HG02981 (cell line): ENCODE measurements around the gene ARID4B.
"Not testable (repeated sequence)": the region's sequence is repeated elsewhere in the genome, so short reads cannot be mapped to it uniquely, and the experiment has no call there.

Source experiments
- ATAC-seq: cut with Tn5 transposase; IDR thresholded peaks from one replicate; pipeline ENCODE4 v1.9.1; 2021; ENCODE audit warnings: mild to moderate bottlenecking, moderate library complexity; ENCODE audit not compliant: unreplicated experiment

The ARID4B gene

DNA sequence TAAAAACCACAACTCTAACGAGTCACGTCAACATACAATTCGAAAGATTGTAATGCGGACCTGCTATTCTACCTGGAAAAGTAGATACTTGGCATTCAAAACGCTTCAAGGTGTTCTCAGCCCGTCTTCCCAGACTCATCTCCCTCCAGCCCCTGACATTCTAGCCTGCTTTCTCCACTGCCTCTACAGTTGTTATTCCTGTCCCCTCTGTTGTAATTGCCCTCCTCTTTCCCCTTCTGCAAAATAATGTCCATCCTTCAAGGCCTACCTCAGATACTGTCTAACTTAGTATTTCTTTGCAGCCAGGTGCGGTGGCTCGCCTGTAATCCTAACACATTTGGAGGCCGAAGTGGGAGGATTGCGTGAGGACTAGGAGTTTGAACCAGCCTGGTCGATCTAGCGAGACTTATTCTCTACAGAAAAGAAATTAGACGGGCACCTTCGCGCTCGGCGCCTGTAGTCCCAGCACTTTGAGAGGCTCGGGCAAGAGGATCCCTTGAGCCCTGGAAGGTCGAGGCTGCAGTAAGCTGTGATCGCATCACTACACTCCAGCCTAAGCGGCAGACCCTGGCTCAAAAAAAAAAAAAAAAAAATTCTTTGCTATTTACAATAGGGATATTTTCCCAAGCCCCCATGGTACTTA lies 166.2 kb downstream of the ARID4B start:
- ATAC-seq: no peak

DNA sequence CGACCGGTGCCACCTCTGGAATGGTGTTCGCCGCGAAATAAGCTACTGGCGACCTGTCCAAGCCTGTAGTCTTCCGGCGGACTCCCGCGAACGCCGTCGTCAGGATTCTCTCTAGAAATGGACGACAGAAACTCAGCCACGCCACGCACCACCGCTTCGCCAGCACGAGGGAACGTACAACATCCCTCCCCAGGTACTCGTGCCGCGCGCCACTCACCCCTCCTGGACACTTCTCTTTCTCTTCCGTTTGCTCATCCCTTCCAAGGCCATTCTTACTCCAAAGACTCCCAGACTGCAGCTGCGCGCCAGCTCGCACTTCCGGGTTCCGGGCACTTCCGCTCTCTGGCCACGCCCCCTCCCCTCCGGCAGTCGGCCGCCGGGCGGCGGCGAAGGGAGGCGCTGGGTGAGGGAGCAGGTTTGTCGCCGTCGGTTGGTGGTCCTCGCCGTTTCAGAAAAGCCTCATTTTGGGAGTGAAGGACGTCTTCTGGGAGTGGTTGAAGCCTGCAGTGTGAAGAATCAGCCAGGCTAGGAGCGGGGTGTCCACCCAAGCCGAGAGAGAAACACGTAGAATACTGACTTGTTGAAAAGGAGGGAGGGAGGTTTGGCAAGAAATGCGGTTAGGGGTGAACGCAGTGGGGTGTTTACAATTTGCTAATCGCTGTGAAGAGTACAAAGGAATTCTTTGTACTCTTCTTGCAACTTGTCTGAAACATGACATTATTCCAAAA lies 166.9 kb downstream of the ARID4B start, which contains the start of gene RBM34:
TSS of gene RBM34 (minus strand) at position 294 of the 728 bp plus-strand sequence. CDS start at position 270, 24 bp downstream.
- ATAC-seq: peak; percentile 94

DNA sequence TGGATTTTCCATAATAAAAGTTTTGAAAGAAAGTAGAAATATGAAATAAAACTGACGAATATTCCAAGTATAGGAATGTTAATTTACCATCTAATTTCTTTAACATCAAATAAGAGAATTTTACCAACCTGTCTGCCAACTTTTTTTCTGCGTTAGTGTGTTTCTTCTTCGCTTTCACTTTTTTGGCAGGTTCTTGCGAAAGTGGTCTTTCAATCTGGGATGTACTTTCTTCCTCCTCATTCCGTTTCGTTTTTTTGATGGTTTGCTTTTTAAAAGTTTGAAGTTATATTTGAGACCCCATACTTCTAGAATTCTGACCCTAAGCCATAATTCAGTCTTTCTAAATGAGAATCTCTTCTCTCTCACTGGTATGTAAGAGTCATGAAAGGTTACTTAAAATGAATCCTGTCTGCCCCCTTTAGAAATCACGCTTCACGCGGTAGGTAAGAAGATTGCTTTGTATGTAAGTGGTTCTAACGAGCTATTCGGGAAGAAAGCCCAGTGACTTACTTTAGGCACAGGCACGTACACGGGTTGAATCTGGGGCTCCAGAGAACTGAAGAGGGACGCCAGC lies 167.5 kb downstream of the ARID4B start:
- peak; percentile 42 for ATAC-seq

DNA sequence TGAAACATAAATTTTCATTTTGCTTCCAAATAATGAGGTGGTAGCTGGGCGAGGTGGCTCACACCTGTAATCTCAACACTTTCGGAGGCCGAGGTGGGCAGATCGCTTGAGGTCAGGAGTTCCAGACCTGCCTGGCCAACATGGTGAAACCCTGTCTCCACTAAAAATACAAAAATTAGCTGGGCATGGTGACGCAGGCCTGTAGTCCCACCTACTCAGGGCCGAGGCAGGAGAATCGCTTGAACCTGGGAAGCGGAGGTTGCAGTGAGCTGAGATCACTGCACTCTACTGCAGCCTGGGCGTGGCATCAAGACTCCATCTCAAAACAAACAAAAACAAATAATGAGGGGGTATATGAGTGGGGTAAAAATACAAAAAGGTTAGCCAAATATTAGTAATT lies 168.0 kb downstream of the ARID4B start:
- not testable (repeated sequence) for ATAC-seq

DNA sequence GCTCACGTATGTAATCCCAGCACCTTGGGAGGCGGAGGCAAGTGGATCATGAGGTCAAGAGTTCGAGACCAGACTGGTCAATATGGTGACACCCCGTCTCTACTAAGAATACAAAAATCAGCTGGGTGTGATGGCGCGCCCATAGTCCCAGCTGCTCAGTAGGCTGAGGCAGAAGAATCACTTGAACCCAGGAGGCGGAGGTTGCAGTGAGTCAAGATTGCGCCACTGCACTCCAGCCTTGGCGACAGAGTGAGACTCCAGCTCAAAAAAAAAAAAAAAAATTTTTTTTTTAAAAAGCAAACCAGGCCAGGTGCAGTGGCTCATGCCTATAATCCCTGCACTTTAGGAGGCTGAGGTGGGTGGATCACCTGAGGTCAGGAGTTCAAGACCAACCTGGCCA lies 168.7 kb downstream of the ARID4B start:
- ATAC-seq: not testable (repeated sequence)

DNA sequence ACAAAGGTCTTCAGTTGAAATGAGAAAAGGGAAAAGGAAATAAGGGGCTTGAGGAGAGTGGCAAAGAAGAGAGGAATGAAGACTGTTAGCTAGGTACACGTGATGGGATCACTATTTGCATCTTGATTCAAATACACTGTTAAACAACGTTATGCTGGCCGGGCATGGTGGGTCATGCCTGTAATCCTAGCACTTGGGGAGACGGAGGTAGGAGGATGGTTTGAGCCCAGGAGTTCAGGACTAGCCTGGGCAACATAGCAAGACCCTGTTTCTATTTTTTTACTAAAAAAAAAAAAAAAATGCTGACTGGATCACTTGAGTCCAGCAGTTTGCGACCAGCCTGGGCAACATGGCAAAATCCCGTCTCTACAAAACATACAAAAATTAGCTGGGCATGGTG lies 169.3 kb downstream of the ARID4B start:
- no peak for ATAC-seq

DNA sequence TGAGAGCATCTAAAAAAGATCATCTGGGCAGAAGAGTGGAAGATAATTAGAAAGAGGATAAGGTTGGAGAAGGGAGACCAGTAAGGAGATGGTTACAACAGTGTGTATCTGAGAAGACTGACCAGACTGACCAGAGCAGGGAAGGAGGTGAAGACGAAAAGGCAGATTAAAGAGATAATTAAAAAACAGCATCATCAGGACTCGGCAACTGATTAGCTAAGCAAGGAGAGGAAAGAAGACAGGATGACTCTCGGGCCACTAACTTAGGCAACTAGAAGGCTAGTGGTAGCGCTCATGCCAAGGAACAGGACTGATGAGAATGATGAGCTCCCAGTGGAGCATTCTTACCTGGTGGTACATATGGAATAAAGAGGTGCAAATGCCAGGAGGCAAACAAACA lies 170.8 kb downstream of the ARID4B start:
- ATAC-seq: no peak

DNA sequence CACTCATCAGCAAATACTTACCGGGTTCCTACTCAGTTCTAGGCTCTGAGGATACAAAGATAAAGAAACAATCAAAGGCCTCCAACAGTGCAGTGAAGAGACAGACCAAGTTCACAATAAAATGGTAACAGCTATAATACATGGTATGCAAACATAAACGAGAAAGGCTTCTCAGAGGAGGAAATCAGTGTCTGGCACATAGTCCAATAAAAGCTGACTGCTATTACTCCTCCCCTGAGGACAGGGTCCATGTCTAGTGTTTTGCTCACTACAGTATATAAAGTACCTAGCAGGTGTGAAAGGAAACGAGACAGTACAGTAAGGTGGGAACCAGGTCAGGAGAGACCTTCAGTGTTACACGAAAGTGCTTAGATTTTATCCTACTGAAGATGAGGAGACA lies 171.2 kb downstream of the ARID4B start:
- no peak for ATAC-seq

DNA sequence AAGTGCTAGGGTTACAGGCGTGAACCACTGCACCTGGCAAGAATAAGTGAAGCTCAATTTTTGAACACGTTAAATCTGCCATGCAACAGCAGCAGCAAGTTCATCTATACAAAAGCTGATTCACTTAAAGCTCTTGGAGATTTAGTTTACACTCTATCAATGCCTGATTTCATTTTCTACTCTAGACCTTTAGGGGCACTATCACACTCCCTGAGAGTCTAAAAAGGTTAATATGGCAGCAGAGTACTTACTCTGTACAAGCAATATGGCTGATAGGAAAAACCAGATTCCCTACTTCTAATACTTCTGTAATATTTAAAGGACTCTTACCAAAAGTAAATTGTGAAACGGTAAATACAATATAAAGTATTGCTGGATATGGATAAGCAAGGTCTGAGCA lies 171.7 kb downstream of the ARID4B start:
- no peak for ATAC-seq

DNA sequence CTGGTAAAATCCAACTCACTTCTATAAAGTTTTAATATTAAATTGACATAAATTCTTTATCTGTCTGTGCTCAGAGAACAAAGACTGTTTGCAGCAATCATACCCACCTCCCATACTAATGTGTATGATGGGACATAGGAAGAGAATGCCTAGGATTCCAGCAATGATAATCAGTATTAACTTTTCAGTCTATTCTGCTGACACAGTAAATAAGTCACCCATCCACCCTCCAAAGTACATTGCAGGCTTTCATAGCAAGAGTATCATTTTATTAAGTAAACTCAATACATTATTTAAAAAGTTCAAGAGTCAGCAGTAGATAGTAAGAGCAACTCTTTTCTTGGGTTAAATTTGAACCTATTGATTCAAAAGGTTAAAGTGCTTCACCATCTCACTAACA lies 175.7 kb downstream of the ARID4B start:
- ATAC-seq: no peak

DNA sequence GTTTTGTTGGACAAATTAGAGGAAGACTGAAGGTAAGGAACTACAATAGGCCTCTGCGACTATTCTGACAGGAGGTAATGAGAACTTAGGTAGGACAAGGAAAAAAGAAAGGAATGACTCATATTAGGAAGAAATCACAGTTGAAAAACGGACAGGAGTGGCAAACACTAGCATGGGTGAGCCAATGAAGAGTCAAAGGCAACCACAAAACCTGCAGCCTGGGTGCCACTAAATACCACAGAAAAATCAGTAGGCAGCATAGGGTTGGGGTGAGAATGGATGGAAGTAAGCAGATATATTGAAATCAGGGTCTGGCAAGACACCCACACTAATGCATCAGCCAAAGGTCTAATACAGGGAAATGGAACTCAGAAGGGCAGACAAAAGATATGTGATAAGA lies 176.9 kb downstream of the ARID4B start:
- no peak for ATAC-seq

DNA sequence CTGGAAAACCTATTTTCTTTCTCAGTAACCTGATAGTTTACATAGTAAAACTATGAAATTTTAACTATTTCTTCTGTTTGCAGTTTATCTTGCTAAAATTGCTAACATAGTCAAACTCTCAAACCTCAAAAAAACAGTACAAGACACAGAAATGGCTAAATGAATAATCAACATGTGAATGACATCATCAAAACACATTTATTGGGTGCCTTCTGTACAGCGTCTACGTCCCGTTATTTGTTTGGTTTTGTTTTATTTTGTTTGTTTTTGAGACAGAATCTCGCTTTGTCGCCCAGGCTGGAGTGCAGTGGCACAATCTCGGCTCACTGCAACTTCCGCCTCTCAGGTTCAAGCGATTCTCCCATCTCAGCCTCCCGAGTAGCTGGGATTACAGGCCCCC lies 178.2 kb downstream of the ARID4B start:
- no peak for ATAC-seq

DNA sequence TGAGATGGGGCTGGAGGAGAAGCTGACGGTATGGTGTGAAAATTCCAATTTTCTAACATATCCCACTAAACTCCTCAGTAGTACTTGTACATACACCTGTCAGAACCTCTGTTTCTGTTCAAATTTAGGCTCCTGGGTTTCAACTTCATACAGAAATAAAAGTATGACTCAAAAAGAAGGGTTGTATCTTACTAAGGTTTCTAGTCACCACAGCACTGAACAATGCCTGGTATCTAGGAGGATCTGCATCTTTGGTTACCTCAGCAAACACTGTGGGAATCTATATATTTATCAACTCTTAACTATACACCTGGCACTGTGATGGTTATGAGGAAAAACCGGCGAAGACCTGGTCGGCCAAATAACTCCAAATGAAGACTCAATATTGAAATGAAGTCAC lies 180.7 kb downstream of the ARID4B start:
- no peak for ATAC-seq

DNA sequence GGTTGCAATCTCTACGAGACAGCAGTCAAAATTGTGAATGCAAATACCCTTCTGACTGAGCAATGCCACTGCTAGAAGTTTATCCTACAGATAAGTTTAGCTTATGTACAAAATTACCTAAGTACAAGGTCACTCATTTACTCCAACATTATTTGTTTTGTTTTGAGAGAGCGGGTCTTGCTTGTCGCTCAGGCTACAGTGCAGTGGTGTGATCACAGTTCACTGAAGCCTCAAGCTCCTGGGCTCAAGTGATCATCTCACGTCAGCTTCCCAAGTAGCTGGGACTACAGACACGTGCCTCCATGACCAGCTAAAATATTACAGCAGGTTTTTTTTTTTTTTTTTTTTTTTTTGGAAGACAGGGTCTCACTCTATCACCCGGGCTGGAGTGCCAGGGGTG lies 182.3 kb downstream of the ARID4B start:
- ATAC-seq: no peak

DNA sequence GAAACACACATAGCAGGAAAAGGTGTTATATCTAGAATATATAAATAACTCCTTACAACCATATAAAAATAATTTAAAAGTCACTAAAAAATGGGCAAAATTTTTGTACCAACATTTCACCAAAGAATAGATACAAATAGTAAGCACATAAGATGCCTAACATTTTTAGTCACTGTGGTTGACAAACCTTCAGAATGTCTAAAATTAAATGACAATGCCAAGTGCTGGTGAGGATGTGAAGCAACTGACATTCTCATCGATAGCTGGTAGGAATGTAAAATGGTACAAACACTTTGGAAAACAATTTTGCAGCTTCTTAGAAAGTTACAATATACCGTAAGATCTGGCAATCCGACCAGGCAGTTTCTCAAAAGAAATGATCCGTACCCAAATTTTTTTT lies 185.0 kb downstream of the ARID4B start:
- no peak for ATAC-seq

DNA sequence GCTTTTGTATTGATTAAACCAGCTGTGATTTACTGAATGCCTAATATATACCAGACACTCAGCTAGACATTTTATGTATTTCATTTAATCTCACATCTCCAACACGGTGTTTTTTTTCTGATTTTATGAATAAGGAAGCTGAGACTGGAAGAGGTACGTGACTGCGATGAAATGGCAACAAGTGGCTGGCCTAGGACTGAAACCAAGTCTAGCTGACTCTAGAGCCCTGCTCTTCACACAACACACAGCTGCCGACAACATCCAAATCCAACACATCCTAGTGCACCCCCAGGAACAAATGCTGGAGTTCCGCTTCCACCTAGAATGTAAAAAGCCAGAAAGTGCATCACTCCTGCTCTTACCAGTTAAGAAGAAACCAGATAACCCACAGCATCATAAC lies 188.7 kb downstream of the ARID4B start:
- no peak for ATAC-seq

DNA sequence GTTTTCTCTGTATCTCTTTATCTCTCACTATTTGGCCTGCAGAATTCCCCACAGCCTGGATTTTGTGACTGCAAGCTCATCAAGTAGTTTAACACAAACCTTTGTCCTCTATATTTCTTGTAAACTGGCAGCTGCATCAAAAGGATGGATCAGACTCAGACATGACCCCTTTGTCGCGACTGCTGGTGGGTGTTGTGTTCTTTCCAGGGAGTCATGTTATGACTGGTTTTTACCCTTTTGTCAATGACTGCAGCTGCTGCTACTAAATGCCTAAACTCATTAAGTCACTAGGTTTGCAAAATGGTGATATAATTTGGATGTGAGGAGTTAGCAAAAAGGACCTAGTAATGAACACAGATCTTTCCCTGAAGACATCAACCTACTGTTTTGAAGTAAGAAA lies 189.2 kb downstream of the ARID4B start:
- no peak for ATAC-seq

DNA sequence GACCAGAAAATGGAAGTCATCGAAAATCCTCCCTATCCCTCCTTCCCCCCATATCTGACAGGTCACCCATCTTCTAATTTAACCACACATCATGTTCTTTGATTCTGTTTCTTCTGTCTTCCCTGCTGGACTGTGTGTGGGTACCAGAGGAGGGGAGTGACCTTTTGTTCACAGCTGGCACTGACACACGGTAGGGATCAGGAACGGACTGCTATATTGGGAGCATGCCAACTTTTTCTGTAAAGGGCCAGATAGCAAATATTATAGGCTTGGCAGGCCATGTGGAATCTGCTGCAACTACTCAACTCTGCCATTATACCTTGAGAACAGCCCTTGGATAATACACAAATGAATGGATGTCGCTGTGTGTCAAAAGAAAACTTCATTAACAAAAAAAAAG lies 191.9 kb downstream of the ARID4B start:
- no peak for ATAC-seq

DNA sequence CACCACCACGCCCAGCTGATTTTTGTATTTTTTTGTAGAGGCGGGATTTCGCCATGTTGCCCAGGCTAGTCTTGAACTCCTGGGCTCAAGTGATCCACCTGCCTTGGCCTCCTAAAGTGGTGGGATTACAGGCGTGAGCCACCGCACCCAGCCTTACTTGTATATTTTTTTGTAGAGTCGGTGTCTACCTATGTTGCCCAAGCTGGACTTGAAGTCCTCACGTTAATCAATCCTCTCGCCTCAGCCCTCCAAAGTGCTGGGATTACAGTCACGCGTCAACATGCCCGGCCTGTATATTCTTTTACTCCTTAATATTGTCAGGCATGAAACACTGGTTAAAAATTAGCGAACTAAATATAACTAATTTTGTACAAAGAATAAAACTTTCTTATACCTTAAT lies 193.8 kb downstream of the ARID4B start:
- ATAC-seq: no peak

DNA sequence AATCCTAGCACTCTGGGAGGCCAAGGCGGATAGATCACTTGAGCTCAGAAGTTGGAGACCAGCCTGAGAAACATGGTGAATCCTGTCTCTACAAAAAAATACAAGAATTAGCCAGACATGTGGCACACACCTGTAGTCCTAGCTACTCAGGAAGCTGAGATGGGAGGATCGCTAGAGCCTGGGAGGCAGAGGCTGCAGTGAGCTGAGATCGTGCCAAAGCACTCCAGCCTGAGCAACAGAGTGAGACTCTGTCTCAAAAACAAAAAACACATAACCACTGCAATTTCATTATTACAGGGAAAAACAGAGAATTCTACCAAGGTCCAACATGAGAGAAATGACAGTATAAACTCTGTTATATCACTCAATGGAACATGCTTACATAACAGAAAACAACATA lies 194.9 kb downstream of the ARID4B start:
- ATAC-seq: no peak

DNA sequence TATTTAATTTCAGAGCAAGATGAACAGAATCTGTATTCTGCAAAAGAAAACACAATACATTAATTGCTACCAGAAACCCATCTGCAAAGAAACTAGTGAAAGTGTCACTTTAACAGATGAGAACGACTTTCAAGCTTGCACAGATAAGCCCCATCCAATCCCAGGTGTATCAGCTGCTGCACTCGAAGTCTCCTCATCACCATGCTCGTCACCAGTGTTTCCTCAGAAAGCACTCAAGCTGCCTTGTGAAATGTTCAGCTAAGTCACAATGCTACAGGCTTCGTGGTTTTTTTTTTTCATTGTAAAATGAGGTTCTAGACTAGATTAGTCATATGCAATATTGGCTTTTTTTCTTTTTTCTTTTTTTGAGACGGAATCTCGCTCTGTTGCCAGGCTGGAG lies 196.0 kb downstream of the ARID4B start:
- ATAC-seq: no peak

DNA sequence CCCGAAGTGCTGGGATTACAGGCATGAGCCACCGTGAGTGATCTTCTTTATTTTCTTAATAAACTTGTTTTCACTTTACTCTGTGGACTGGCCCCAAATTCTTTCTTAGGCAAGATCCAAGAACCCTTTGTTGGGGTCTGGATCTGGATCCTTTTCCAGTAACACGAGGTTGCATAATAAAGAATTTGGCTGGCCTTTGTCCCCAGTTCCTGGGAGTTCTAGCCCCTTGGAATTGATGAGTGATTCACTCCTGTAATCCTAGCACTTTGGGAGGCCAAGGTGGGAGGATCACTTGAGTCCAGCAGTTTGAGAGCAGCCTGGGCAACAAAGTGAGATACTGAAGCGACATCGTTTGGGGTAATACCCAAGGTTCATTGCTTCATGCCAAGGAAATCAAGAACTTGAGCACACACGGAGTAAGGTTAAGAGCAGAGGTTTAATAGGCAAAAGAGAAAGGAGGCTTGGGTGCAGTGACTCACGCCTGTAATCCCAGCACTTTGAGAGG lies 197.2 kb downstream of the ARID4B start:
- ATAC-seq: no peak
